ENCODE data around the gene SPATA21.

DNA sequence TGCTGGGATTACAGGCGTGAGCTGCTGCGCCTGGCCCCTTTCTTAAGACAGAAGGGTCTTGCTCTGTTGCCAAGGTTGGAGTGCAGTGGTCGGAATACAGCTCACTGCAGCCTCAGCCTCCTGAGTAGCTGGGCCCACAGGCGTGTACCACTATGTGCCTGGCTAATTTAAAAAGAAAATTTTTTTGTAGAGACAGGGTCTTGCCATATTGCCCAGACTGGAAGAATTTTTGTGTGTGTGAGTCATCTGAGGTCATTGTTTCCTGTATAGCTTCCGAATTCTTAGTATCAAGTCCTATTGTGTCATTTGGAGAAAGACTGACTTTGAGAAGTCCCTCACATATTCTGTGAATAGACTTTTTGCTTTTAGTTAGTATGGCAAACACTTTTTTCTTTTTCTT lies 65.5 kb downstream of the SPATA21 start:
- TF ChIP-seq CTCF (IDR thresholded peaks at IDR 0.05; ENCODE audit: borderline replicate concordance, extremely low read depth, low read length, poor library complexity, severe bottlenecking) (no peak), EZH2 (IDR thresholded peaks at IDR 0.05; ENCODE audit: borderline replicate concordance, low read depth, low read length, severe bottlenecking) (no peak)

All from DND-41 (cell line).